GM21526 (cell line): Measurements from ENCODE around the gene HYDIN.
"Not testable (repeated sequence)": the region's sequence is repeated elsewhere in the genome, so short reads cannot be mapped to it uniquely, and the experiment has no call there.

Experiments
- ATAC-seq: cut with Tn5 transposase; IDR thresholded peaks from one replicate; pipeline ENCODE4 v1.9.1; 2021; ENCODE audit warnings: moderate library complexity; ENCODE audit not compliant: unreplicated experiment, low FRiP score

The HYDIN gene

DNA sequence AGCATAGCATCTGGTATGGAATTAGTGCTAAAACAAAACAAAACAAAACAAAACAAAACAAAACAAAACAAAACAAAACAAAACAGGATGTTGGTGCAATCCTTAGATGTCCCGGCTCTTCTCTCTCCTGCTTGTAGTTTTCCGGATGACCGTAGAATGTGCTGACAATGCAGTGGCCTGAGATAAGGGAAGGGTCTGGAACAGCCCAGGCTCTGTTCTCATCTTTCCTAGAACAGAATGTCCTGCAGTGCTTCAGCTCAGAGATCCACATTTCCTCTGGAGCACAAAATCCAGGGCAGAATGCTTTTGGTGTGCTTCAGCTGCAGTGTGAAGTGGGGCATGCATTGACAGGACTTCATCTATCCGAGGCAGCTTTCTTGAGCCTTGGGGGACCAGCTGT, 345.9 kb downstream of the HYDIN start:
- ATAC-seq = not testable (repeated sequence)

GRCh38 chr16:70882311-70882710, 348.2 kb downstream of the HYDIN start:
- not testable (repeated sequence) for ATAC-seq

- ATAC-seq = not testable (repeated sequence)
Measured at GRCh38 chr16:70877895-70878294, 352.6 kb downstream of the HYDIN start.

DNA sequence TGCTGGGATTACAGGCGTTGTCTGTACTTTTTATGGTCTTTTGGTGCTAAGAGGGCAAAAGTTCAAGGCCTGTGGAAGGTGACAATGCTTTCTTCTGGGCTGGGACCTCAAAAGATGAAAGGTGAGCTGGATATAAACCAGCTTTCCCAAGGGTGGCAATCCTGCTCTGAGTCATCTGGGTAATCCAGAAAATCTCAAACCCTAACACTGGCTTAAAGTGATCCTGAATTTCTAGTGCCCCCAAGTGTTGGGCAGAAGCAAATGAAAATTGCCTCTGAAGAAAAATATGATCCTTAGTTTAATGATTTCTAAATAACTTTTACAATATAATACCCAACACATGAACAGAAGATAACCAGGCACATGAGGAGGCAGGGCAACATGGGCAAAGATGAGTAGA, 354.1 kb downstream of the HYDIN start:
- ATAC-seq = not testable (repeated sequence)

DNA sequence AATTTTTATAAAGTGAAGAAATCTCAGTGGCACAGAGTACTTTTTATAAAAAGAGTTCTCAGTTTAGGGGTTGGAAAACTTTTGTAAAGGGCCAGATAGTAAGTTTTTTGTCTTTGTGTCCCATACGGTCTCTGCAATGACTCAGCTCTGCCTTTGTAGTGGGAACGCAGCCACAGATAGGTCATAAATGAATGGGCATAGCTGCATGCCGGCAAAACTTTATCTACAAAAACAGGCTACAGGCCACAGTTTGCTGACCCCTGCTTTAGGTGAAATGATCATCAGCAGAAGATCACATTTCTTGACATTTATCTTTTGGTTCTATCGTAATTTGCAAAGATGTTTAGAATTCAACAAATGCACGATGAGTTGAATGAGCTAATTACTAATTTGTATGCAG, 365.8 kb downstream of the HYDIN start:
- ATAC-seq = not testable (repeated sequence)

DNA sequence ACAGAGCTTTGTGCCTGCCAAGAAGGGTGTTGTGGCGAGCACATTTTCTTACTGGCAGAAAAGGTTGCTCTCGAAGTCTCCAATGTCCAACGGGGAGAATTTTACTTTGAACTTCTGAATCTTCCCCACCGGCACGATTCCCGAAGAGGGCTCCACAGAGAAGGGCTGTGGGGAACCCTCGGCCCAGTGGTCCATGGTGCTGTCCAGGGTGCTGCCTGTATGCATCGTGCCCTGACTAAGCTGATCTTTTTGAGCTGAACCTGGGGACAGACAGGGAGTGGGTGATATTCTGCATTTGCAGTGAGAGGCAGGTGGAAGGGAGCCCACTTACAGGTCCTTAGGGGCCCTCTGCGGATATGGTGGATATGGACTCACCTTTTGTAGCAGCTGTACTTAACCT, 368.5 kb downstream of the HYDIN start:
- ATAC-seq = not testable (repeated sequence)

- not testable (repeated sequence) for ATAC-seq
Measured at GRCh38 chr16:70851299-70851698, 379.2 kb downstream of the HYDIN start.

- not testable (repeated sequence) for ATAC-seq
Measured at GRCh38 chr16:70823498-70824118, 406.9 kb downstream of the HYDIN start.

DNA sequence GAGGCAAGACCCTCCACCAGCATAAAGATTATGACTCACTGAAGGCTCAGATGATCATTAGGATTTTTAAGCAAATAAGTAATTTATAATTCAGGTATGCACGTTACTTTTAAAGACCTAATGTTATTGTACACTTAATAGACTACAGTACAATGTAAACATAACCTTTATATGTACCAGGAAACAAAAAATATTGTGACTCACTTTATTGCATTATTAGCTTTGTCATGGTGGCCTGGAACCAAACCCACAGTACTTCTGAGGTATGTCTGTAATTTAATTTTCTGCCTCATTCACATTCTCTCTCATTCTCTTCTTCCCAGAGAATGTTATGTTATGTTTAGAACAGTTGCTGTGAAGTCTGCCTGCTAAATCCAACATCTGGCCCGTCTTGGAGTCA, 407.8 kb downstream of the HYDIN start:
- not testable (repeated sequence) for ATAC-seq

DNA sequence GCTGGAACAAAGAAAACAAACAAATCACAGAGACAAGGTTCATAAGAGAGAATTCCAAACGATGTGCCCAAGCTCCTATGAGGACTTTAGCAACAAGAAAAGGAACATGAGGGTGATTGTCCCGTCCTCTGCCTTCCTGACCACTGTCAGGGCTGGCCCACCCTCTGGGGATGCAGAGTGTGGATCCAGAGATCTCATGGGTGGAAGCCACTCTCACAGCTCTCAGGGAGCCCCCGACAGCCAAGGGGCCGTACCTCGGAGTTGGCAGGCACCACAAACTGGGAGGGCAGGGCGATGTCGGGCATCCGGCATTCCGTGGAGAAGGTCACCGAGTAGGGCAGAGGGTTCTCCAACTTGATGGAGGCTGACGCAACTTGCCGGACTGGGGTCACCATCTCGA, 412.4 kb downstream of the HYDIN start:
- not testable (repeated sequence) for ATAC-seq

DNA sequence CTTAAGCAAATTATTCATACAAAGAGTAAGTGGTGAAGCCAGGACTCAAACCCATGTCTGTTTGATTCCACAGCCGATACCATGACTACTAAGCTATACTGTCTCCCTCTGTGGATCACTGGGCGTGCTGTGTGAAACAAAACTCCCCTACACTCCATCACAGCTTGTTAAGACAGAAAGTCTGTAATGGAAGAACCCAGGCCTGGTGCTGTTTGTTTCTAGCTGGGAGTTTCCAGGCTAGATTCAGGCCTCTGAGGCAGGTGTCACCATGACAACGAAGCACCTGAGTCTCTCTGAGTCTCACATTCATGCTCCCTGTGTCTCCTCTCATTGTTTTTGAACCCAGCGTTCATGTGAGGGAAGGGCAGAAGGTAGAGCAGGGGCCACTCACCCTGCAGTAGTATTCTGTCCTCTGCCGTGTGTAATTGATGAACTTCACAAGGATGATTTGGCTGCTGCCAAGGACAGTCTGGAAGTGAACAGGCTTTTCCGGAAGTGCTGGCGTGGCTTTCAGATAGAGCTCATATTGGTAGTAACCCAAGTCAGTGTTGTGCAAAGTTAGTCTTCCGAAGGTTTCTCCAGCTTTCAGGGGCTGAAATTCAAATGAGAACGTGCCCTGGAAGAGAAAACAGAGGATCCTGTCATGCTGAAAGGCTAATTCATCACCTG, 421.0 kb downstream of the HYDIN start:
- no peak for ATAC-seq

- no peak for ATAC-seq
Measured at GRCh38 chr16:70808371-70808770, 422.2 kb downstream of the HYDIN start.

DNA sequence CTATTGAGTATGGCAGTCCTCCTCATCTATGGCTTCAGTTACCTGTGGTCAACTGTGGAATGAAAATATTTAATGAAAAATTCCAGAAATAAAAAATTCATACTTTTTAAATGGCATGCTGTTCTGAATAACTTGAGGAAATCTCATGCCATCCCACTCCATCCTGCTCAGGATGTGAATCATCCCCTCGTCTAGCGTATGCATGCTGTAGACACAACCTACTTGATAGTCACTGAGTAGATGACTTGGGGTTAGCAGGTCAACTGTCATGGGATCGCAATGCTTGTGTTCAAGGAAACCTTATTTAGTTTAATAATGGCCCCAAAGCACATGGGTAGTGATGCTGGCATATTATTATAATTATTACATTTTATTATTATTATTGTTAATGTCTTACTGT, 424.7 kb downstream of the HYDIN start:
- ATAC-seq = no peak

GRCh38 chr16:70805380-70805779, 425.1 kb downstream of the HYDIN start:
- no peak for ATAC-seq

DNA sequence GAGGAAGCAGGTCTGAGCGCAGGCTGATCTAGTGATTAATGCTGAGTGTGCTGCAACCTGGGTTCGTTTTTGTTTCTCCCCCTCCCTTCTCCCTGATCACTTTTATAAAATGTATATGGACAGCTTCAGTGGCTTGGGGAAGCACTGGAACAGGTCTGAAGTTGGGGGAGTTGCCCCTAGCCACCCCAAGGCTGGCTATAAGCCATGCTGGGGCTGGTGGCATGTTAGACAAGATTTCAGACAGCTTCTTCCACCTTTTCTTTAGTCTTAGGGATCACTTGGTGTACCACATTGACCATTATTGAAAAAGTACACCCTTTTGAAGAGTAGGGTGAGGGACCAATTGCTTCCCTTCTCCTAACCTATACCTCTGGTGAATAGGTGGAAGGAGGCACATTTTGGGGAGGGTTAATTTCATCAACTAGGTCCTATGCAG, 425.8 kb downstream of the HYDIN start:
- ATAC-seq = no peak

DNA sequence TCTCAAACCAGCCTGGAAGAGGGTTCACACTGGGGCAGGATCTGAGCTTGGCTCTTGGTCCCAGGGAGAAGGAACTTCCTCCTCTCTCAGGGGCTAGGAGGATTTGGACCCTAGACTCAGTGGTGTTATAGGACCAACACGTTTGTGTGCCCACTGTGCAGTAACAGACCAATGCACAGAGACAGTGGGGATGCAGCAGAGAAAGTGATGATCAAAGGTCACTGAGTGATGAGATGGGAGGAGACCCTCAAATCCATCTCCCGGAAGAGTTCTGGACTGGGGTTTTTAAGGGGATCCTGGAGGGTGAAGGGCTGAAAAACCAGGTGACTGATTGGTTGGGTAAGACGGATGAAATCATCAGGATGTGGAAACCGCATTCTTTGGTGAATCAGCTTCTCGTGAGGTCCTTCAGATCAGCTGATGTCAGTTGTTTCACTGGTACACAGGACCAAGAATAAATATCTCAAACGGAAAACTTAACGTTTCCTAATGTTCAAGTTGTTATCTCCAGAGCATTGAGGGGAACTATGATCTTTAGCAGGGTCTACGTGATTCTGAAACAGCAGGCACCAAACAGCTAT, 426.3 kb downstream of the HYDIN start:
- no peak for ATAC-seq

DNA sequence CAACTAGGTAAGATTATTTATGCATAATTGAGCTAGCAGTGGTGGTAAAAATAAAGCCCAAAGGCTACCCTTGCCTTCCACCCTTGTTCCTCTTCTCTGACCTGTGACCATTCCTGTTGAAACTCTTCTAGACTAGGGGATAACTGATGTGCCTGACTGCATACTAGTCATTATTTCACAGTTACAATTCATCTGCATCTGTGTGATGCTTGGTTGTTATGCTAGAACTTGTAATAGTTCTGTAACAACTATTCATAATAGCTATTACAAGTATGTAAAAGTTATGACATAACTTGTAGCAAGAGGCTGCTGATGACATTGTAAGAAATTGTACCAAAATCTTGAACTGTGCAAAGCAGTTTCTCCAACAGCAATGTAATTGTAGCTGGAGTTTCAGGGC, 427.2 kb downstream of the HYDIN start:
- no peak for ATAC-seq

GRCh38 chr16:70801611-70802010, 428.9 kb downstream of the HYDIN start:
- ATAC-seq = no peak

GRCh38 chr16:70800781-70801480, 429.6 kb downstream of the HYDIN start, which contains the start of gene VAC14:
Gene VAC14, minus strand, starts transcription at chr16:70801158. Its CDS starts 258 bp downstream, at chr16:70800900.
- peak; percentile 92 for ATAC-seq

DNA sequence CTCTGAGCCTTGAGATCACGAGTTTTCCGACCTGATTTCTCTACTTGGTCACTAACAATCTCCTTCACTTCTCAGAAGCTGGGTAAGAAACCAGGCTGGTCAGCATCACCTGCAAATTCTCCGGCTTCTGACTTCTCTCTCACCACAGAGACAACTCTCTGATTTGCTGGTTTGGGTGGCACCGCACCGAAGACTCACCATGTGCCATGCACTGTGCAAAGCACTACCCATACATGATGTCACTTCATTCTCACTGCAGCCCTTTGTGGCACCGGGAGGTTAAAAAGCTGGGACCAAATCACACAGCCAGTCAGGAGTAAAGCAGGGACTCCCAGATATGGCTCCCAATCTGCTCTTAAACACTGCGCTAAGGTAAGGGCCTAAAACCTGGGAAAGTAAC, 430.2 kb downstream of the HYDIN start:
- no peak for ATAC-seq

DNA sequence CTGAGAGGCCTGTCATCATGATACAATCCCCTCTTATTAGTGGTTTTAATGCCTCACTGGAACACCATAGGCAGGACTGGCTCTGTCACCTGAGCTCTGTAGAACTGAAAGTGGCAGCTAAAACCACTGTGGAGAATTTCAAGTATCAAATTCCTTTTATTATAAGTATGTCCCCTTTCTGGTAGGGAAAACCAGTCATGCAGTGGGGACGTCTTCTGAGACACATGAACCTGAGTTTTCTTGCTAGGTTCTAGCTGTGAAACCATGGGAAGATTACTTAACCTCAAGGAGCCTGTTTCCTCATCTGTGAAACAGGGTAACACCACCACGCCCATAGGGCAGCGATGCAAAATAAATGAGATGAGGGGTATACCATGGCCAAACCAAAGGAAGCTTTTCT, 434.2 kb downstream of the HYDIN start:
- no peak for ATAC-seq
